ENCODE measurements around the gene GALNTL6.

- TF ChIP-seq, protein P1, sequence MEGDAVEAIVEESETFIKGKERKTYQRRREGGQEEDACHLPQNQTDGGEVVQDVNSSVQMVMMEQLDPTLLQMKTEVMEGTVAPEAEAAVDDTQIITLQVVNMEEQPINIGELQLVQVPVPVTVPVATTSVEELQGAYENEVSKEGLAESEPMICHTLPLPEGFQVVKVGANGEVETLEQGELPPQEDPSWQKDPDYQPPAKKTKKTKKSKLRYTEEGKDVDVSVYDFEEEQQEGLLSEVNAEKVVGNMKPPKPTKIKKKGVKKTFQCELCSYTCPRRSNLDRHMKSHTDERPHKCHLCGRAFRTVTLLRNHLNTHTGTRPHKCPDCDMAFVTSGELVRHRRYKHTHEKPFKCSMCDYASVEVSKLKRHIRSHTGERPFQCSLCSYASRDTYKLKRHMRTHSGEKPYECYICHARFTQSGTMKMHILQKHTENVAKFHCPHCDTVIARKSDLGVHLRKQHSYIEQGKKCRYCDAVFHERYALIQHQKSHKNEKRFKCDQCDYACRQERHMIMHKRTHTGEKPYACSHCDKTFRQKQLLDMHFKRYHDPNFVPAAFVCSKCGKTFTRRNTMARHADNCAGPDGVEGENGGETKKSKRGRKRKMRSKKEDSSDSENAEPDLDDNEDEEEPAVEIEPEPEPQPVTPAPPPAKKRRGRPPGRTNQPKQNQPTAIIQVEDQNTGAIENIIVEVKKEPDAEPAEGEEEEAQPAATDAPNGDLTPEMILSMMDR (IDR thresholded peaks at IDR 0.05; ENCODE audit: insufficient read depth, low read length, poor library complexity, severe bottlenecking), result no peak
- no peak for TF ChIP-seq EZH2phosphoT487 (conservative IDR thresholded peaks at IDR 0.05; ENCODE audit: low read length)
Observed at GRCh38 chr4:172129593-172129992, 316.4 kb downstream of the GALNTL6 start.
